ENCODE results near the gene LLGL1. TPM values are rescaled to one million over a fixed set of nuclear protein-coding genes. Genes with fewer than 3 reads are reported as not detected.

LLGL1 gene
- total and polyA plus RNA-seq, 10 of the 15 experiments (the other 5 are each of a cell fraction or from before 2014, with no cell fraction given), result 0.02 to 9.2 (median 2.5) TPM

DNA sequence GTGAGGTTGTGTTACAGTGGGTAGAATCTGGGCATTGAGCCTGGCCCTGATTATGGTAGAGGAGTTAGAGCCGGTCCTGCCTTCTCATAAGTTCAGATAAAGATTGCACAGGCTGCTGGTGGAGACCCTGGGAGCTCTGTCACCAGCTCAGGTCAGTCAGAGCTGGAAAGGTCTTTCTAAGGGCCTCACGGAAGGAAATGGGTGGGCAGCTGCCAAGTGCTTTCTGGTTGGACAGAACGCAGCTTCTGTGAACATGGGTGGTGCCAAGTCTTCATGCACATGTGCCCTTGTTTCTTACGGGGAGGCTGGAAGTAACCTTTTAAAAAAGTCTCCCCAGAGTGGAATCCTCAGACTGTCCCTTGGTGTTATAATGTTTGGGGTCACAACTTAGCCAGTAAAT is 26.9 kb upstream of the LLGL1 start:
- CTCF ChIA-PET, result interaction anchor here (1.2 to 2.8 kb wide), 5 partner anchors 9 to 20 kb away, joined by 3 to 18 read pairs (median 6); no protein-coding TSS in a partner anchor
- WGBS (ENCODE audit: insufficient coverage, insufficient replicate concordance, low lambda C conversion rate, missing lambda C conversion rate), result 57% methylated on average over 4 of the region's 4 CpGs

DNA sequence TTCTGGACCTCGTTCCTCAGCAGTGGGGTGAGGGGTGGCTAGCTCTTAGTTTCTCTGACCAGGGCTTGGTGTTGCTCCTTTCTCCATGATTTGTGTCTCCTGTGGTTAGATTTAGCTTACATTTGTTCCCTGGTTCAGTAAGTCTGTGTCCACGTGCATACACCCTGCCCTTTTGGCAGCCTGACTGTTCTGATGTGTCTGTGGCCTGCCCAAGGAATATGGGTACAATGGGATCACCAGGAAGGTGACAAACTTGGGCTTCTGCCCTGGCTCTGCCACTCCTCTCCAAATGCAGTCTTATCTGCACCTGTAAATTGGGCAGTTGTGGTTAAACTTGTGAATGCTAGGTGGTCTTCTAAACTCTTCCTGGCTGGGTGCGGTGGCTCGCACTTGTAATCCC is 24.3 kb upstream of the LLGL1 start:
- Histone ChIP-seq H3K27me3 (replicated peaks in 1 of 2; ENCODE audit: control insufficient read depth in 2 of 2, insufficient read depth in 2 of 2, low read length in 1 of 2) (no peaks in the 10 kb centered on the region), H3K4me1 (ENCODE audit: control insufficient read depth, insufficient read depth, low read length) (no peaks in the 10 kb centered on the region), H3K27ac (ENCODE audit: control insufficient read depth, insufficient read depth) (no peak overlapping the region), H3K36me3 (ENCODE audit: control insufficient read depth in 2 of 2, insufficient read depth in 2 of 2, low read length in 1 of 2) (peaks cover 35 to 42% of the 10 kb centered on the region in 2 experiments), H4K20me1 (ENCODE audit: control insufficient read depth, insufficient read depth) (peaks cover 13% of the 10 kb centered on the region), H3K79me2 (ENCODE audit: control insufficient read depth, insufficient read depth, low read length) (peaks cover 24% of the 10 kb centered on the region), H2AFZ (ENCODE audit: control insufficient read depth, low read depth, low read length) (no peak overlapping the region), H3K4me3 (no peak overlapping the region), H3K4me2 (ENCODE audit: control insufficient read depth, insufficient read depth) (no peak overlapping the region), H3K9me3 (replicated peaks; ENCODE audit: control insufficient read depth, insufficient read depth, low read length) (no peaks in the 10 kb centered on the region), H3K9ac (ENCODE audit: control insufficient read depth, insufficient read depth, low read length) (no peak overlapping the region)
- TF ChIP-seq HCFC1 (IDR thresholded peaks at IDR 0.05; ENCODE audit: low read length) (no peak), ZZZ3 (IDR thresholded peaks at IDR 0.05; ENCODE audit: control insufficient read depth, insufficient read length, low read depth) (no peak), CBFB (IDR thresholded peaks at IDR 0.05; ENCODE audit: low read depth) (no peak), FOXK2 (IDR thresholded peaks at IDR 0.05) (no peak), KLF5 (IDR thresholded peaks at IDR 0.05; ENCODE audit: partially characterized antibody) (no peak)
- TF ChIP-seq, protein P1, sequence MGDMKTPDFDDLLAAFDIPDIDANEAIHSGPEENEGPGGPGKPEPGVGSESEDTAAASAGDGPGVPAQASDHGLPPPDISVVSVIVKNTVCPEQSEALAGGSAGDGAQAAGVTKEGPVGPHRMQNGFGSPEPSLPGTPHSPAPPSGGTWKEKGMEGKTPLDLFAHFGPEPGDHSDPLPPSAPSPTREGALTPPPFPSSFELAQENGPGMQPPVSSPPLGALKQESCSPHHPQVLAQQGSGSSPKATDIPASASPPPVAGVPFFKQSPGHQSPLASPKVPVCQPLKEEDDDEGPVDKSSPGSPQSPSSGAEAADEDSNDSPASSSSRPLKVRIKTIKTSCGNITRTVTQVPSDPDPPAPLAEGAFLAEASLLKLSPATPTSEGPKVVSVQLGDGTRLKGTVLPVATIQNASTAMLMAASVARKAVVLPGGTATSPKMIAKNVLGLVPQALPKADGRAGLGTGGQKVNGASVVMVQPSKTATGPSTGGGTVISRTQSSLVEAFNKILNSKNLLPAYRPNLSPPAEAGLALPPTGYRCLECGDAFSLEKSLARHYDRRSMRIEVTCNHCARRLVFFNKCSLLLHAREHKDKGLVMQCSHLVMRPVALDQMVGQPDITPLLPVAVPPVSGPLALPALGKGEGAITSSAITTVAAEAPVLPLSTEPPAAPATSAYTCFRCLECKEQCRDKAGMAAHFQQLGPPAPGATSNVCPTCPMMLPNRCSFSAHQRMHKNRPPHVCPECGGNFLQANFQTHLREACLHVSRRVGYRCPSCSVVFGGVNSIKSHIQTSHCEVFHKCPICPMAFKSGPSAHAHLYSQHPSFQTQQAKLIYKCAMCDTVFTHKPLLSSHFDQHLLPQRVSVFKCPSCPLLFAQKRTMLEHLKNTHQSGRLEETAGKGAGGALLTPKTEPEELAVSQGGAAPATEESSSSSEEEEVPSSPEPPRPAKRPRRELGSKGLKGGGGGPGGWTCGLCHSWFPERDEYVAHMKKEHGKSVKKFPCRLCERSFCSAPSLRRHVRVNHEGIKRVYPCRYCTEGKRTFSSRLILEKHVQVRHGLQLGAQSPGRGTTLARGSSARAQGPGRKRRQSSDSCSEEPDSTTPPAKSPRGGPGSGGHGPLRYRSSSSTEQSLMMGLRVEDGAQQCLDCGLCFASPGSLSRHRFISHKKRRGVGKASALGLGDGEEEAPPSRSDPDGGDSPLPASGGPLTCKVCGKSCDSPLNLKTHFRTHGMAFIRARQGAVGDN (IDR thresholded peaks at IDR 0.05), result no peak
- 68% methylated on average over 4 of the region's 4 CpGs for WGBS (ENCODE audit: insufficient coverage, insufficient replicate concordance, low lambda C conversion rate, missing lambda C conversion rate)
- no peak for DNase-seq (ENCODE audit: low read depth, low spot score)
- ATAC-seq, result no peak
- intact Hi-C loops (cut with micrococcal nuclease; ENCODE audit: unreplicated experiment), result no loop called here
- ChIA-PET SMC1A (ENCODE audit: uncharacterized antibody, unreplicated experiment) (no interaction called here), RAD21 (ENCODE audit: unreplicated experiment) (no interaction called here), POLR2A (no interaction called here), CTCF (interaction anchor here (0.8 to 2.8 kb wide), 2 partner anchors 11 to 16 kb away, joined by 3 to 18 read pairs; no protein-coding TSS in a partner anchor)
- in situ Hi-C loops (cut with MboI), result no loop called here
- no peak for FAIRE-seq
- BruUV-seq (replicated peaks), result no TSS peak

More for the DNA sequence above, 26.9 kb upstream of the LLGL1 start:
- H3K4me2 ChIP-seq (ENCODE audit: control insufficient read depth, insufficient read depth), result no peak overlapping the region
- H3K36me3 ChIP-seq (ENCODE audit: control insufficient read depth in 2 of 2, insufficient read depth in 2 of 2, low read length in 1 of 2), result peaks cover 35 to 48% of the 10 kb centered on the region in 2 experiments
- TF ChIP-seq SRF (IDR thresholded peaks at IDR 0.05; ENCODE audit: low read depth in 2 of 2, low read length in 2 of 2) (no peak), RB1 (IDR thresholded peaks at IDR 0.05; ENCODE audit: borderline replicate concordance) (no peak), TARDBP (IDR thresholded peaks at IDR 0.05; ENCODE audit: borderline replicate concordance) (no peak)
- no peak overlapping the region for H3K9ac ChIP-seq (ENCODE audit: control insufficient read depth, insufficient read depth, low read length)
- H4K20me1 ChIP-seq (ENCODE audit: control insufficient read depth, insufficient read depth), result peaks cover 10% of the 10 kb centered on the region
- no peak overlapping the region for H3K27ac ChIP-seq (ENCODE audit: control insufficient read depth, insufficient read depth)
- no peaks in the 10 kb centered on the region for H3K9me3 ChIP-seq (replicated peaks; ENCODE audit: control insufficient read depth, insufficient read depth, low read length)
- peaks cover 29% of the 10 kb centered on the region for H3K79me2 ChIP-seq (ENCODE audit: control insufficient read depth, insufficient read depth, low read length)
- POLR2A ChIA-PET, result interaction anchor here (0.5 to 2.1 kb wide), 2 partner anchors 8 to 176 kb away, joined by 3 to 6 read pairs; no protein-coding TSS in a partner anchor
- H3K4me1 ChIP-seq (ENCODE audit: control insufficient read depth, insufficient read depth, low read length), result no peaks in the 10 kb centered on the region
- no peaks in the 10 kb centered on the region for H3K27me3 ChIP-seq (replicated peaks in 1 of 2; ENCODE audit: control insufficient read depth in 2 of 2, insufficient read depth in 2 of 2, low read length in 1 of 2)
- no TSS peak for BruUV-seq (replicated peaks)
- RAD21 ChIA-PET (ENCODE audit: unreplicated experiment), result interaction anchor here (1.1 kb wide), 1 partner anchor 58 kb away, joined by 5 read pairs; no protein-coding TSS in a partner anchor
- intact Hi-C loops (cut with micrococcal nuclease; ENCODE audit: unreplicated experiment) (no loop called here), in situ Hi-C loops (cut with MboI) (no loop called here)
- no peak for FAIRE-seq
- DNase-seq (ENCODE audit: low read depth, low spot score), result no peak
- H3K4me3 ChIP-seq, result no peak overlapping the region
- no peak overlapping the region for H2AFZ ChIP-seq (ENCODE audit: control insufficient read depth, low read depth, low read length)
- SMC1A ChIA-PET (ENCODE audit: uncharacterized antibody, unreplicated experiment), result interaction anchor here (1.0 kb wide), 1 partner anchor 8 kb away, joined by 3 read pairs; no protein-coding TSS in a partner anchor
- ATAC-seq, result no peak

Data from GM12878 (cell line).